Aorta (tissue), 5 donors: ENCODE data around the gene ADM. TPM values are rescaled to one million over a fixed set of nuclear protein-coding genes. Genes with fewer than 3 reads are reported as not detected.
A peak's percentile ranks its signal among the peaks of the same experiment; 100 is the strongest.

ENCODE experiments used
- ATAC-seq: fragments of 200-7000 bp; cut with Tn5 transposase; one replicate; pipeline ENCODE4 v1.9.1; 2022; ENCODE audit warnings: moderate library complexity; ENCODE audit not compliant: low FRiP score
- DNase-seq, 2 donors: peaks; one replicate each; pipeline ENCODE4 v3.0.0-alpha.2; 2020
- H3K27ac ChIP-seq, 2 donors: one replicate each; pipeline ENCODE4 v1.5.1; 2013; ENCODE audit warnings: low read length in 2 of 2, mild to moderate bottlenecking in 2 of 2, moderate library complexity in 2 of 2, control low read depth in 1 of 2, inconsistent platforms in 1 of 2, low read depth in 1 of 2
- H3K27me3 ChIP-seq, 2 donors: one replicate each; pipeline ENCODE4 v1.6.1; 2013; ENCODE audit warnings: control low read depth in 1 of 2, low read length in 1 of 2, mild to moderate bottlenecking in 1 of 2, moderate library complexity in 1 of 2; ENCODE audit not compliant: insufficient read depth in 2 of 2, control insufficient read depth in 1 of 2
- H3K36me3 ChIP-seq, 2 donors: one replicate each; pipeline ENCODE4 v1.6.1; 2013; ENCODE audit warnings: control low read depth in 1 of 2, low read length in 1 of 2, mild to moderate bottlenecking in 1 of 2; ENCODE audit not compliant: insufficient read depth in 2 of 2, control insufficient read depth in 1 of 2
- H3K4me1 ChIP-seq, 2 donors: one replicate each; pipeline ENCODE4 v1.6.1; 2013; ENCODE audit warnings: low read length in 2 of 2, control low read depth in 1 of 2, mild to moderate bottlenecking in 1 of 2, moderate library complexity in 1 of 2; ENCODE audit not compliant: insufficient read depth in 2 of 2, control insufficient read depth in 1 of 2
- H3K4me3 ChIP-seq, 2 donors: one replicate each; pipeline ENCODE4 v1.5.1; 2013; ENCODE audit warnings: low read length in 2 of 2, control low read depth in 1 of 2, mild to moderate bottlenecking in 1 of 2
- H3K9me3 ChIP-seq: one replicate; pipeline ENCODE4 v1.6.1; 2013; ENCODE audit warnings: mild to moderate bottlenecking, low read length; ENCODE audit not compliant: control insufficient read depth
- WGBS, 2 donors: extraction: QIAGEN DNeasy Blood & Tissue Kit; methylation state at CpG; one replicate each; pipeline ENCODE4 v1.1.7; 2013; 5-methylcytosine and 5-hydroxymethylcytosine counted together
- intact Hi-C, 2 donors: fragments of 100-400 bp; cut with DNase I; formaldehyde crosslinking; loops; one replicate each; pipeline versions ENCODE4 v1.14.2 to v1.15.0; 2022
- polyA plus RNA-seq, 2 donors: library from polyadenylated mRNA; stranded (reverse); fragments of 200-250 nt; gene quantifications; one replicate each; pipeline ENCODE4 v1.2.3, GENCODE V29; 2013
- total RNA-seq, 2 donors: library from RNA; stranded (reverse); fragmentation: NEBNext Ultra II Directional; extraction: Animal tissue kit (Norgen Biotek cat#: 25700); gene quantifications; one replicate each; pipeline ENCODE4 v1.2.1, GENCODE V29; 2021
- donor health status: healthy with polysubstance abuse.
- donor health status: Bipolar disorder and iron deficiency.
- donor health status: DM: no; HTN: no; CAD: no.
- donor health status: DM: no; HTN: no; CAD: no.
- donor health status: DM: yes; HTN: yes; CAD: no.

The ADM gene
- total and polyA plus RNA-seq, 4 donors, result 1.5 to 76.1 (median 17.5) TPM

- no peaks in the 10 kb centered on the region for H3K36me3 ChIP-seq
- intact Hi-C loops, result no loop called here
- H3K27me3 ChIP-seq, result no peaks in the 10 kb centered on the region
- no peak overlapping the region for H3K4me3 ChIP-seq
- no peaks in the 10 kb centered on the region for H3K4me1 ChIP-seq
- no peaks in the 10 kb centered on the region for H3K9me3 ChIP-seq
- H3K27ac ChIP-seq, result no peak overlapping the region
- no peak for ATAC-seq
- 92 to 93% methylated on average over 9 of the region's 9 CpGs for WGBS, 2 donors
- no peak for DNase-seq
Measured at GRCh38 chr11:10287766-10288715, 16.8 kb upstream of the ADM start.

GRCh38 chr11:10288881-10289764, 15.8 kb upstream of the ADM start:
- no peak for DNase-seq
- H3K27ac ChIP-seq, result no peak overlapping the region
- no peaks in the 10 kb centered on the region for H3K36me3 ChIP-seq
- H3K4me3 ChIP-seq, result no peak overlapping the region
- no peak for ATAC-seq
- no peaks in the 10 kb centered on the region for H3K9me3 ChIP-seq
- intact Hi-C loops, result no loop called here
- H3K4me1 ChIP-seq, result no peaks in the 10 kb centered on the region
- no peaks in the 10 kb centered on the region for H3K27me3 ChIP-seq
- 91 to 93% methylated on average over 20 to 24 of the region's 24 CpGs for WGBS, 2 donors

GRCh38 chr11:10289765-10290380, 15.0 kb upstream of the ADM start:
- Histone ChIP-seq H3K36me3 (no peaks in the 10 kb centered on the region), H3K4me3 (no peak overlapping the region), H3K27ac (no peak overlapping the region), H3K9me3 (no peaks in the 10 kb centered on the region), H3K4me1 (no peaks in the 10 kb centered on the region), H3K27me3 (no peaks in the 10 kb centered on the region)
- DNase-seq, result no peak
- intact Hi-C loops, result no loop called here
- 82 to 93% methylated on average over 9 to 10 of the region's 10 CpGs for WGBS, 2 donors
- ATAC-seq, result no peak

GRCh38 chr11:10291801-10292638, 12.9 kb upstream of the ADM start:
- no peak for DNase-seq
- no peak for ATAC-seq
- Histone ChIP-seq H3K9me3 (no peaks in the 10 kb centered on the region), H3K4me3 (no peak overlapping the region), H3K27ac (no peak overlapping the region), H3K4me1 (no peaks in the 10 kb centered on the region), H3K36me3 (no peaks in the 10 kb centered on the region), H3K27me3 (no peaks in the 10 kb centered on the region)
- intact Hi-C loops, result no loop called here
- 95 to 97% methylated on average over 17 of the region's 17 CpGs for WGBS, 2 donors

GRCh38 chr11:10293423-10294289, 11.2 kb upstream of the ADM start, which contains the start of gene SBF2:
Gene SBF2 (minus strand): TSS chr11:10294219. CDS start chr11:10294069, 150 bp downstream.
- H3K36me3 ChIP-seq, result no peaks in the 10 kb centered on the region
- H3K27me3 ChIP-seq, result no peaks in the 10 kb centered on the region
- H3K4me1 ChIP-seq, result no peaks in the 10 kb centered on the region
- intact Hi-C loops, result no loop called here
- H3K9me3 ChIP-seq, result no peaks in the 10 kb centered on the region
- WGBS, 2 donors, result 0 to 1% methylated on average over 37 to 81 of the region's 81 CpGs
- ATAC-seq (peak; percentile 94), DNase-seq (peak; percentile 90 to 96)
- peak within 1 kb of the TSS; percentile 92 to 100 for H3K4me3 ChIP-seq
- H3K27ac ChIP-seq, result peak within 1 kb of the TSS in 1 of 2 donors; percentile 94

- peak; percentile 61 for ATAC-seq
- intact Hi-C loops, result no loop called here
- 1 to 2% methylated on average over 35 to 45 of the region's 45 CpGs for WGBS, 2 donors
Measured at GRCh38 chr11:10294290-10294953, 10.5 kb upstream of the ADM start.

More at GRCh38 chr11:10294290-10294953, 10.5 kb upstream of the ADM start:
- H3K9me3 ChIP-seq, result no peaks in the 10 kb centered on the region
- peak overlapping the region; percentile 92 to 100 for H3K4me3 ChIP-seq
- H3K27ac ChIP-seq, result peak overlapping the region in 1 of 2 donors; percentile 10
- no peaks in the 10 kb centered on the region for H3K4me1 ChIP-seq
- H3K36me3 ChIP-seq, result no peaks in the 10 kb centered on the region
- no peaks in the 10 kb centered on the region for H3K27me3 ChIP-seq
- peak; percentile 68 to 83 for DNase-seq
